ENCODE results near the gene GSTK1.

Gene GSTK1

GRCh38 chr7:143247372-143247771 lies 15.9 kb upstream of the GSTK1 start:
- TF ChIP-seq ZFX (IDR thresholded peaks at IDR 0.05): no peak
- TF ChIP-seq CTCF (conservative IDR thresholded peaks at IDR 0.05): no peak
- H3K27ac ChIP-seq: no peak overlapping the region

- H3K27ac ChIP-seq: no peak overlapping the region
- TF ChIP-seq CTCF (conservative IDR thresholded peaks at IDR 0.05): no peak
- no peak for TF ChIP-seq ZFX (IDR thresholded peaks at IDR 0.05)
Observed at GRCh38 chr7:143248761-143249354, 14.4 kb upstream of the GSTK1 start.

GRCh38 chr7:143250199-143250598 lies 13.0 kb upstream of the GSTK1 start:
- TF ChIP-seq ZFX (IDR thresholded peaks at IDR 0.05): no peak
- no peak for TF ChIP-seq CTCF (conservative IDR thresholded peaks at IDR 0.05)
- no peak overlapping the region for H3K27ac ChIP-seq

- H3K27ac ChIP-seq: no peak overlapping the region
Observed at GRCh38 chr7:143250822-143251221, 12.4 kb upstream of the GSTK1 start.

GRCh38 chr7:143252006-143252405 lies 11.2 kb upstream of the GSTK1 start:
- TF ChIP-seq ZFX (IDR thresholded peaks at IDR 0.05): no peak
- H3K27ac ChIP-seq: no peak overlapping the region

More at GRCh38 chr7:143250822-143251221, 12.4 kb upstream of the GSTK1 start:
- TF ChIP-seq ZFX (IDR thresholded peaks at IDR 0.05): no peak

- TF ChIP-seq CTCF (conservative IDR thresholded peaks at IDR 0.05): no peak
- TF ChIP-seq ZFX (IDR thresholded peaks at IDR 0.05): no peak
- no peak overlapping the region for H3K27ac ChIP-seq
Observed at GRCh38 chr7:143255564-143255963, 7.7 kb upstream of the GSTK1 start.

GRCh38 chr7:143256325-143256724 lies 6.9 kb upstream of the GSTK1 start:
- no peak for TF ChIP-seq ZFX (IDR thresholded peaks at IDR 0.05)
- TF ChIP-seq CTCF (conservative IDR thresholded peaks at IDR 0.05): no peak; the same call in 1 of the 2 replicates
- H3K27ac ChIP-seq: no peak overlapping the region

GRCh38 chr7:143256932-143257331 lies 6.3 kb upstream of the GSTK1 start:
- H3K27ac ChIP-seq: no peak overlapping the region
- no peak for TF ChIP-seq ZFX (IDR thresholded peaks at IDR 0.05)
- no peak for TF ChIP-seq CTCF (conservative IDR thresholded peaks at IDR 0.05)

Data from C4-2B (cell line).